Measurements from ENCODE around the gene VOPP1.

Gene VOPP1

DNA sequence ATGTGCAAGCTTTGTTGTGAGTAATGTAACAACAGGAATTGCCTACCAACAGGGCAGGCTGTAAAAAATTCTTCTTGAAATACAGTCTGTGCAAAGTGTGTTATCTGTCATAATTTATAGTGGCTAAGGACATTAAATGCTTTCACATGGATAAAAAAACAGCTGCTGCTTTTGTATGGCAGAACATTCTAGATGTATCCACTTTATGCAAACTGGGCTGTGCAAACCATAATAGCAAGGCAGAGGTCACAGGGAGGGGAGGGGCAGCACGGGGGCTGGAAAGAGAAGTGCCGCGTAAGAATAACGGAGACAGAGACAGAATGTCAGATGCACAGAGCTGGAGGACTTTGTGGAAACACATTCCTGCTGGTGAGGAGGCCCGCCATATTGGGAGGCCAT, 86.1 kb downstream of the VOPP1 start:
- no peak overlapping the region for H3K4me3 ChIP-seq (ENCODE audit: low read depth in 1 of 2, low read length in 1 of 2)
- no peaks in the 10 kb centered on the region for H3K4me1 ChIP-seq (ENCODE audit: control insufficient read depth in 1 of 2, insufficient read depth in 1 of 2, low read depth in 1 of 2, low read length in 1 of 2)
- H3K9me3 ChIP-seq = no peaks in the 10 kb centered on the region
- peaks cover 57% of the 10 kb centered on the region for H3K36me3 ChIP-seq
- H3K27ac ChIP-seq = no peak overlapping the region
- H3K27me3 ChIP-seq = no peaks in the 10 kb centered on the region
- TF ChIP-seq, protein P1, sequence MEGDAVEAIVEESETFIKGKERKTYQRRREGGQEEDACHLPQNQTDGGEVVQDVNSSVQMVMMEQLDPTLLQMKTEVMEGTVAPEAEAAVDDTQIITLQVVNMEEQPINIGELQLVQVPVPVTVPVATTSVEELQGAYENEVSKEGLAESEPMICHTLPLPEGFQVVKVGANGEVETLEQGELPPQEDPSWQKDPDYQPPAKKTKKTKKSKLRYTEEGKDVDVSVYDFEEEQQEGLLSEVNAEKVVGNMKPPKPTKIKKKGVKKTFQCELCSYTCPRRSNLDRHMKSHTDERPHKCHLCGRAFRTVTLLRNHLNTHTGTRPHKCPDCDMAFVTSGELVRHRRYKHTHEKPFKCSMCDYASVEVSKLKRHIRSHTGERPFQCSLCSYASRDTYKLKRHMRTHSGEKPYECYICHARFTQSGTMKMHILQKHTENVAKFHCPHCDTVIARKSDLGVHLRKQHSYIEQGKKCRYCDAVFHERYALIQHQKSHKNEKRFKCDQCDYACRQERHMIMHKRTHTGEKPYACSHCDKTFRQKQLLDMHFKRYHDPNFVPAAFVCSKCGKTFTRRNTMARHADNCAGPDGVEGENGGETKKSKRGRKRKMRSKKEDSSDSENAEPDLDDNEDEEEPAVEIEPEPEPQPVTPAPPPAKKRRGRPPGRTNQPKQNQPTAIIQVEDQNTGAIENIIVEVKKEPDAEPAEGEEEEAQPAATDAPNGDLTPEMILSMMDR (IDR thresholded peaks at IDR 0.05) = no peak

DNA sequence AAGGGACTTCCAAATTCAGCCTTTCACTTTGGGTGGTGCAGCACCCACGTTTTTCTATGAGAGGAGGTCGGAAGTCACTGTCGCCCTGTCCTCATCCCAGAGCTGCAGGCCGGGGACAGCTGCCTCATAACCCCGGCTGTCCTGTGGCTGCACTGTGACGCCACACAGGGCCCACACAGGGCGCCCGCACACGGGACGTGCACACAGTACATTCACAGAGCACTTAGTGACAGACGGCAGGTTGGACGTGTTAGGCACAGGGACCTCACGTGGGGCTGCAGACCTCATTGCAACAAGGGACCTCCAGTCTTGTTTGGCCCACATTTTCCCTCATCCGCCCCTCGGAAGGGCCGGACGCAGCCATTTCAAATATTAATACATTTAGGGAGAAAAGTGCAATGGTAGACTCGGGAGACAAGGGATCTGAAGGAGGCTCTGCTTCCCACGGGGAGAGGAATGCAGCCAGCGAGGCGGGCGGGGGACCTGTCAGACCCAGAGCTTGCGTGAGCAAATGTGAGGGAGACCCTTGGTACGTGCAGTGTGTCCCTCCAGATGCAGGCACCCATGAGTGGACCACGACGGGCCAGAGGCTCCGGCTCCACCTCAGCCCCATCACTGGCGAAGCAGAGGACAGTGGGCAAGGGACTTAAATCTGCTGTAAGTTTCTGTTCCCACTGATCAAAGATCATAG, 86.7 kb downstream of the VOPP1 start:
- no peaks in the 10 kb centered on the region for H3K9me3 ChIP-seq
- TF ChIP-seq, protein P1 (IDR thresholded peaks at IDR 0.05) = no peak
- no peaks in the 10 kb centered on the region for H3K4me1 ChIP-seq (ENCODE audit: control insufficient read depth in 1 of 2, insufficient read depth in 1 of 2, low read depth in 1 of 2, low read length in 1 of 2)
- no peak overlapping the region for H3K27ac ChIP-seq
- peaks cover 52% of the 10 kb centered on the region for H3K36me3 ChIP-seq
- no peak overlapping the region for H3K4me3 ChIP-seq (ENCODE audit: low read depth in 1 of 2, low read length in 1 of 2)
- H3K27me3 ChIP-seq = no peaks in the 10 kb centered on the region

DNA sequence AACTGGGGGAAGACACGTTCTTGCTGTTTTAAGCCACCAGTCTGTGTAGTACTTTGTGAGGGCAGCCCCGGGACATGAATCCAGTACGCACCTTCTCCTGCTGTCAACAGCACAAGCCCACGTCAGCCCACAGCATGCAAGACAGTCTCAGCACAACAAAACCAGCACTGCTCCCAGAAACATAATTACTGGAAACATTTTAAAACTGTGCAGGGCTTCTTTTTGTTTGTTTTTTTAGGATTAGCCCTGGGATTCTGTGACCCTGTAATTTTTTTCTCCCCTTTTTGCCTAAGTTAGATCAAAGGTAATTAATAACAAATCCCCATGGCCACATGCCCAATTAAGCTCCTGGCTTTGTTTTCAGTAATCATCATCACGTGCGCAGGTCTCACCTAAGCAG, 87.5 kb downstream of the VOPP1 start:
- H3K27ac ChIP-seq = no peak overlapping the region
- H3K4me3 ChIP-seq (ENCODE audit: low read depth in 1 of 2, low read length in 1 of 2) = no peak overlapping the region
- no peaks in the 10 kb centered on the region for H3K27me3 ChIP-seq
- H3K4me1 ChIP-seq (ENCODE audit: control insufficient read depth in 1 of 2, insufficient read depth in 1 of 2, low read depth in 1 of 2, low read length in 1 of 2) = no peaks in the 10 kb centered on the region
- TF ChIP-seq, protein P1 (IDR thresholded peaks at IDR 0.05) = no peak
- peaks cover 44% of the 10 kb centered on the region for H3K36me3 ChIP-seq
- H3K9me3 ChIP-seq = no peaks in the 10 kb centered on the region

DNA sequence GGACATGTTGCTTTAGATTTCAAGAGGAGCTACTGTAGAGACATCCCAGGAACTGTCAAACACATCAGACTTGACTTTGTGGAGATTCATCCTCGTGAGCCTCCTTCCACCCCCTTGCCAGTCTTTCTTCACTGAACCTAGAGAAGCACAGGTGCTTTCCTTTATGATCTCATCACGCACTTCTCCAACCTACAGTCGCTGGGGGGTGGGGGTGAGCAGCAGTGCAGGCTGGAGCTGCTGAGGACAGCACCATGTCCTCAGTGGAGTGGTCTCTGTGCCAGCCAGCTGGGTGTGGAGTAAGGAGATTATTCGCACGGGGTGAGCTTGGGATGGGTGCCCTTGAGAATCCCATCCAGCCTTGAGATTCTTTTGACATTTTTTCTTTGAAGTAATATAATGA, 88.1 kb downstream of the VOPP1 start:
- no peaks in the 10 kb centered on the region for H3K27me3 ChIP-seq
- H3K27ac ChIP-seq = no peak overlapping the region
- H3K4me3 ChIP-seq (ENCODE audit: low read depth in 1 of 2, low read length in 1 of 2) = no peak overlapping the region
- no peaks in the 10 kb centered on the region for H3K4me1 ChIP-seq (ENCODE audit: control insufficient read depth in 1 of 2, insufficient read depth in 1 of 2, low read depth in 1 of 2, low read length in 1 of 2)
- TF ChIP-seq, protein P1 (IDR thresholded peaks at IDR 0.05) = no peak
- peaks cover 38% of the 10 kb centered on the region for H3K36me3 ChIP-seq
- H3K9me3 ChIP-seq = no peaks in the 10 kb centered on the region

DNA sequence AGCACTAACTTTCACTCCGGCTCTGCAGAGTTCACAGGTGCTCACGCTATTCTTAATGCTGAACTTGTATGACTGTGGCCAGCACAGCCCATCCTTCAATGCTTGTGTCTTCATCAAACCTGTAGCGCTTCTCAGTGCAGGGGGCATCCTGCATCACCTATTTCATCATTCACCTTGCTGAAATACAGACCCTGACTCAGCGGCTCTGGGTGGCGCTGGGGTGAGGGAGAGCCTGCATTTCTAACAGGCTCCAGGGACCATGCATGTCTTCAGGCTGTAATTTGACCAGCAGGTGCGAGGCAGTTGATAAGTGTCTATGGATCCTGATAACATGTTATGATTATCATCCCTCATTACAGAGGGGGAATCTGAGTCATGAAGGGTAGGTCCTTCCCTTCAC, 89.3 kb downstream of the VOPP1 start:
- no peaks in the 10 kb centered on the region for H3K27me3 ChIP-seq
- H3K4me3 ChIP-seq (ENCODE audit: low read depth in 1 of 2, low read length in 1 of 2) = no peak overlapping the region
- no peaks in the 10 kb centered on the region for H3K9me3 ChIP-seq
- H3K4me1 ChIP-seq (ENCODE audit: control insufficient read depth in 1 of 2, insufficient read depth in 1 of 2, low read depth in 1 of 2, low read length in 1 of 2) = no peaks in the 10 kb centered on the region
- peaks cover 31% of the 10 kb centered on the region for H3K36me3 ChIP-seq
- no peak overlapping the region for H3K27ac ChIP-seq
- TF ChIP-seq, protein P1 (IDR thresholded peaks at IDR 0.05) = no peak
